LNCaP clone FGC (cell line): Measurements from ENCODE around the gene RINL.

Source experiments
- DNase-seq: peaks from one replicate; pipeline ENCODE4 v3.0.0-alpha.2; 2011; ENCODE audit warnings: low read depth
- H3K4me3 ChIP-seq: 2 replicates; pipeline ENCODE4 v1.5.1; 2011; ENCODE audit warnings: mild to moderate bottlenecking, low read depth, low read length, control low read depth
- TF ChIP-seq, protein P1 (sequence below): IDR thresholded peaks from 2 replicates; pipeline ENCODE4 v1.5.1; 2012; ENCODE audit warnings: mild to moderate bottlenecking; ENCODE audit not compliant: control insufficient read depth, insufficient read depth; ENCODE audit errors: extremely low read depth

The RINL gene

GRCh38 chr19:38905620-38906019 is 27.5 kb upstream of the RINL start:
- H3K4me3 ChIP-seq: no peak overlapping the region
- DNase-seq: no peak
- TF ChIP-seq, protein P1, sequence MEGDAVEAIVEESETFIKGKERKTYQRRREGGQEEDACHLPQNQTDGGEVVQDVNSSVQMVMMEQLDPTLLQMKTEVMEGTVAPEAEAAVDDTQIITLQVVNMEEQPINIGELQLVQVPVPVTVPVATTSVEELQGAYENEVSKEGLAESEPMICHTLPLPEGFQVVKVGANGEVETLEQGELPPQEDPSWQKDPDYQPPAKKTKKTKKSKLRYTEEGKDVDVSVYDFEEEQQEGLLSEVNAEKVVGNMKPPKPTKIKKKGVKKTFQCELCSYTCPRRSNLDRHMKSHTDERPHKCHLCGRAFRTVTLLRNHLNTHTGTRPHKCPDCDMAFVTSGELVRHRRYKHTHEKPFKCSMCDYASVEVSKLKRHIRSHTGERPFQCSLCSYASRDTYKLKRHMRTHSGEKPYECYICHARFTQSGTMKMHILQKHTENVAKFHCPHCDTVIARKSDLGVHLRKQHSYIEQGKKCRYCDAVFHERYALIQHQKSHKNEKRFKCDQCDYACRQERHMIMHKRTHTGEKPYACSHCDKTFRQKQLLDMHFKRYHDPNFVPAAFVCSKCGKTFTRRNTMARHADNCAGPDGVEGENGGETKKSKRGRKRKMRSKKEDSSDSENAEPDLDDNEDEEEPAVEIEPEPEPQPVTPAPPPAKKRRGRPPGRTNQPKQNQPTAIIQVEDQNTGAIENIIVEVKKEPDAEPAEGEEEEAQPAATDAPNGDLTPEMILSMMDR: no peak

DNA sequence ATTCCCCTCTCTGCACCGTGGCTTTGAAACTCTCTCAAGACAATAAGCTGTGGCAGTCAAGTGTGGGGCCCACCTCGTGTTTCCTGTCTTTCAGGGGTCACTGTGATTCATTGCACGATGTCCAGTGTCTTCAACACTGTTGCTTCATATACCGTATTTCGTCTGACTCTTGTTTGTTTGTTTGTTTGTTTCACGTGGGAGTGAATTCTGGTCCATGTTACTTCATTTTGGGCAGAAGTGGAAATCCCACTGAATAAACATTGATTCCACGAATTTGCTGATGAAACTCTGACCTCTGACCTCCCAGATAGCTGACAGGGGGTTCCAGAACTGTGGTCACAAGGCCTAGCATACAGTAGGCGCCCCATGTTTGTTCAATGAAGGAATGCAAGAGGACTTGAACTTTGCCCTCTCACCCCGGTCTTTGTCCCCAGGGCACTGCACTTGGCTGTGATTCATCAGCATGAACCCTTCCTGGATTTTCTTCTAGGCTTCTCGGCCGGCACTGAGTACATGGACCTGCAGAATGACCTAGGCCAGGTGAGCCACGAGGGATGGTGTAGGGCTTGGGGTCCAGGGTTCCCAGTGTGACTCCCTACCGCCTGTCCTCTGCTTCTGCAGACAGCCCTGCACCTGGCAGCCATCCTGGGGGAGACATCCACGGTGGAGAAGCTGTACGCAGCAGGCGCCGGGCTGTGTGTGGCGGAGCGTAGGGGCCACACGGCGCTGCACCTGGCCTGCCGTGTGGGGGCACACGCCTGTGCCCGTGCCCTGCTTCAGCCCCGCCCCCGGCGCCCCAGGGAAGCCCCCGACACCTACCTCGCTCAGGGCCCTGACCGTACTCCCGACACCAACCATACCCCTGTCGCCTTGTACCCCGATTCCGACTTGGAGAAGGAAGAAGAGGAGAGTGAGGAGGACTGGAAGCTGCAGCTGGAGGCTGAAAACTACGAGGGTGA is 26.8 kb upstream of the RINL start:
- TF ChIP-seq, protein P1: no peak
- H3K4me3 ChIP-seq: no peak overlapping the region
- no peak for DNase-seq

DNA sequence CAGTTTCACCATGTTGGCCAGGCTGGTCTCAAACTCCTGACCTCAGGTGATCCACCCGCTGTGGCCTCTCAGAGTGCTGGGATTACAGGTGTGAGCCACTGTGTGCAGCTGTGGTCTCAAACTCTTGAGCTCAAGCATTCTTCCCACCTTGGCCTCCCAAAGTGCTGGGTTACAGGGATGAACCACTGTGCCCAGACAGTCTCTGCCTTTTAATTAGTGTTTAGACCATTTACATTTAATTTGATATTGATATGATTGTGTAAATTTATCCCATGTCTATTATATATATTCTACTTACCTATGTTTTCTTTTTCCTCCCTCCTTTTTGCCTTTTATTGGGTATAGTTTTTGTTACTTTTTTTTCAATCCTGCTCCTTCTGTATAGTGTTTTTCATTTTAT is 23.6 kb upstream of the RINL start:
- TF ChIP-seq, protein P1: no peak
- DNase-seq: no peak
- H3K4me3 ChIP-seq: no peak overlapping the region

- DNase-seq: no peak
- H3K4me3 ChIP-seq: peak overlapping the region; percentile 99
- TF ChIP-seq, protein P1: no peak
Observed at GRCh38 chr19:38900743-38901190, 22.7 kb upstream of the RINL start.

GRCh38 chr19:38900202-38900629 is 22.1 kb upstream of the RINL start:
- TF ChIP-seq, protein P1: no peak
- no peak for DNase-seq
- peak overlapping the region; percentile 99 for H3K4me3 ChIP-seq

DNA sequence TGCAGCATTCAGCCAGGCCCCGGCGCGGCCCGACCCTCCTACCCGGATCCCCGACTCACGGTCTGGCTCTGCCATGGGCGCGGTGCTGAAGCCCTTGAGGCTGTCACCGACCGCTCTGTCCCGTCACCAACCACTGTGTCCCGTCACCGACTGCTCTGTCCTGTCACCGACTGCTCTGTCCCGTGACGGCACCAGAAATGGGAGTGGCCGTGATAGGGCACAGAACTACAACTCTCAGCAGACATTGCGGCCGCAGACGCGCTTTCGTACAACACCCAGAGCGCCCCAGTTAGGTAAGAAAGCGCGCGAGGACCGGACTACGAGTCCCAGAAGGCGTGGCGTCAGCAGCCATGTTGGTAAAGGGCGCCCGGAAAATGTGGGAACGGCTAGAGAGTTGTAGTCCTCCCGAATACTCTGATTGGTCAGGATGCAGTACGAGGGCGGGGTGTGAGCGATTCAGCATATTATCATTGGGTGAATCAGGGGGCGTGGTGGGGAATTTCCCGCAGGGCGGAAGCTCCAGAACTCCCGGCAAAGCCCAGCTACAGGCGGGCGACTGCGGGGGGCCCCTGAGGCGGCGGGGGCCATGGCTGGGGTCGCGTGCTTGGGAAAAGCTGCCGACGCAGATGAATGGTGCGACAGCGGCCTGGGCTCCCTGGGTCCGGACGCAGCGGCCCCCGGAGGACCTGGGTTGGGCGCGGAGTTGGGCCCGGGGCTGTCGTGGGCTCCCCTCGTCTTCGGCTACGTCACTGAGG is 21.5 kb upstream of the RINL start, which contains the start of the genes NFKBIB and SIRT2:
Gene NFKBIB, plus strand, starts transcription at position 523 of the 755 bp plus-strand sequence. Its CDS starts 64 bp downstream, at position 587.
Gene SIRT2, minus strand, starts transcription at position 172 of the 755 bp plus-strand sequence. Its CDS starts 97 bp downstream, at position 75.
- peak; percentile 99 for DNase-seq
- TF ChIP-seq, protein P1: no peak
- H3K4me3 ChIP-seq: peak within 1 kb of the TSS; percentile 99
